Measurements from ENCODE around the gene KRT14.

DNA sequence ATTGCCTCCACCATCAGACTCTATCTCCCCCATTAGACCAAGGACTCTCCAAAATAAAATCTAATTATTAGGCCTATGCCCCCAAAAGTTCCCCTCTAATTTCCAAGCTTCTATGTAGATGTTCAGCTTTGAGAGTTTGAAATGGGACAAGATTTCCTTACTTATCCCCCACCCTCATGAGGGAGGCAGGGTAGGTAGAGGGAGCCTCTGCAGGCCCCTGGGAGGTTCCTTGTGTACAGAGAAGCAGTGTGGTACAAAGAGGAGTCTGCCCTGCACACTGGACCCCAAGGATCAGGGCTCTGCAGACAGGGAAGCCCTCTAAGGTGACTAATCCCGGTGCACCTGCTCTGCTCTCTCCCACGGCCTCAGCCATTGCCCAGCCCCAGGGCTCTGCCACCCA is 35.2 kb upstream of the KRT14 start:
- TF ChIP-seq, protein P1, sequence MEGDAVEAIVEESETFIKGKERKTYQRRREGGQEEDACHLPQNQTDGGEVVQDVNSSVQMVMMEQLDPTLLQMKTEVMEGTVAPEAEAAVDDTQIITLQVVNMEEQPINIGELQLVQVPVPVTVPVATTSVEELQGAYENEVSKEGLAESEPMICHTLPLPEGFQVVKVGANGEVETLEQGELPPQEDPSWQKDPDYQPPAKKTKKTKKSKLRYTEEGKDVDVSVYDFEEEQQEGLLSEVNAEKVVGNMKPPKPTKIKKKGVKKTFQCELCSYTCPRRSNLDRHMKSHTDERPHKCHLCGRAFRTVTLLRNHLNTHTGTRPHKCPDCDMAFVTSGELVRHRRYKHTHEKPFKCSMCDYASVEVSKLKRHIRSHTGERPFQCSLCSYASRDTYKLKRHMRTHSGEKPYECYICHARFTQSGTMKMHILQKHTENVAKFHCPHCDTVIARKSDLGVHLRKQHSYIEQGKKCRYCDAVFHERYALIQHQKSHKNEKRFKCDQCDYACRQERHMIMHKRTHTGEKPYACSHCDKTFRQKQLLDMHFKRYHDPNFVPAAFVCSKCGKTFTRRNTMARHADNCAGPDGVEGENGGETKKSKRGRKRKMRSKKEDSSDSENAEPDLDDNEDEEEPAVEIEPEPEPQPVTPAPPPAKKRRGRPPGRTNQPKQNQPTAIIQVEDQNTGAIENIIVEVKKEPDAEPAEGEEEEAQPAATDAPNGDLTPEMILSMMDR (conservative IDR thresholded peaks at IDR 0.05; ENCODE audit: low read depth in 2 of 2) = no peak
- TF ChIP-seq EZH2phosphoT487 (IDR thresholded peaks at IDR 0.05; ENCODE audit: unreplicated experiment) (no peak), CREB1 (CRISPR knock-in tag; IDR thresholded peaks at IDR 0.05; ENCODE audit: low read depth) (no peak), POLR2AphosphoS5 (IDR thresholded peaks at IDR 0.05; ENCODE audit: low read depth) (no peak), EZH2 (IDR thresholded peaks at IDR 0.05; ENCODE audit: low read depth, unreplicated experiment) (no peak), JUNB (IDR thresholded peaks at IDR 0.05; ENCODE audit: unreplicated experiment) (no peak)
